ENCODE data around the gene MACROD2. TPM values are rescaled to one million over a fixed set of nuclear protein-coding genes. Genes with fewer than 3 reads are reported as not detected.

The MACROD2 gene
- total RNA-seq, 1 experiment from 2014 or later: 1.6 TPM

GRCh38 chr20:14198416-14198815, 203.1 kb downstream of the MACROD2 start:
- no peak overlapping the region for H4K91ac ChIP-seq (ENCODE audit: insufficient read length, low read depth, low read length)
- H3T11ph ChIP-seq (ENCODE audit: low read length): no peak overlapping the region
- H4K8ac ChIP-seq (replicated peaks; ENCODE audit: insufficient read length, low read depth, low read length): no peak overlapping the region
- H2BK20ac ChIP-seq (ENCODE audit: low read depth, low read length, poor library complexity, severe bottlenecking): no peak overlapping the region
- TF ChIP-seq CTCF (conservative IDR thresholded peaks at IDR 0.05): no peak
- H2AFZ ChIP-seq (ENCODE audit: low read length): no peak overlapping the region
- H3K27me3 Mint-ChIP-seq (ENCODE audit: low read depth): no peaks in the 10 kb centered on the region
- H3K27ac Mint-ChIP-seq: no peak overlapping the region; a peak in 1 of 7 replicates
- no peaks in the 10 kb centered on the region for H3K79me2 ChIP-seq (ENCODE audit: insufficient read depth, low read length)
- no peak overlapping the region for H3K14ac ChIP-seq (ENCODE audit: insufficient read depth, low read length)
- peaks cover 0 to 4% of the 10 kb centered on the region in 2 experiments; a peak in 2 of 4 replicates for H3K4me1 Mint-ChIP-seq
- H3K36me3 Mint-ChIP-seq (ENCODE audit: insufficient read depth in 1 of 3, low read depth in 3 of 3): peaks cover 3 to 5% (median 4%) of the 10 kb centered on the region in 3 experiments; a peak in 5 of 7 replicates
- H3K27me3 ChIP-seq (ENCODE audit: insufficient read depth, low read length): no peaks in the 10 kb centered on the region
- no peak overlapping the region for H3K56ac ChIP-seq (ENCODE audit: insufficient read length, low read depth, low read length)
- no peak overlapping the region for H3K27ac ChIP-seq (ENCODE audit: insufficient read length, low read depth, low read length)
- no CpG with 5 or more reads among the region's 3 CpGs for WGBS (ENCODE audit: extremely low coverage, insufficient read length, low lambda C conversion rate)
- H3K4ac ChIP-seq (ENCODE audit: low read depth, low read length): no peak overlapping the region
- H3K4me3 Mint-ChIP-seq: no peak overlapping the region
- no peaks in the 10 kb centered on the region for H4K20me1 ChIP-seq (ENCODE audit: control insufficient read depth, insufficient read depth, insufficient read length)
- no peak overlapping the region for H3K4me2 ChIP-seq (ENCODE audit: insufficient read depth, insufficient read length, low read length)
- no peak for DNase-seq
- H3K18ac ChIP-seq (ENCODE audit: insufficient read length, low read depth, low read length): no peak overlapping the region
- no peak overlapping the region for H2BK15ac ChIP-seq (ENCODE audit: low read depth, low read length)
- no peaks in the 10 kb centered on the region for H3K79me1 ChIP-seq (ENCODE audit: insufficient read depth, low read depth, low read length, poor library complexity, severe bottlenecking)
- H2BK120ac ChIP-seq (ENCODE audit: low read depth, low read length, poor library complexity, severe bottlenecking): no peak overlapping the region
- no peaks in the 10 kb centered on the region for H3K4me1 ChIP-seq (ENCODE audit: insufficient read depth, low read length)
- no peaks in the 10 kb centered on the region for H3K23me2 ChIP-seq (ENCODE audit: insufficient read length, low read depth, low read length, poor library complexity, severe bottlenecking)
- no peak overlapping the region for H2BK12ac ChIP-seq (ENCODE audit: insufficient read length, low read depth, low read length)
- H2AK5ac ChIP-seq (ENCODE audit: insufficient read length, low read length): no peak overlapping the region
- H4K5ac ChIP-seq (ENCODE audit: insufficient read length, low read depth, low read length): no peak overlapping the region
- H2BK5ac ChIP-seq (ENCODE audit: insufficient read length, low read length): no peak overlapping the region
- H3K23ac ChIP-seq (ENCODE audit: insufficient read length, low read depth, low read length): no peak overlapping the region
- no peak overlapping the region for H3K9ac ChIP-seq (ENCODE audit: extremely low read depth, insufficient read length, low read length)
- peaks cover 5 to 11% of the 10 kb centered on the region in 2 experiments; a peak in 4 of 5 replicates for H3K9me3 Mint-ChIP-seq
- H3K9me3 ChIP-seq (ENCODE audit: control insufficient read depth, low read depth, low read length): no peaks in the 10 kb centered on the region

Data from H9 (cell line).